ENCODE data around the gene CLRN3.

Gene CLRN3

GRCh38 chr10:127834791-127835190 lies 58.0 kb downstream of the CLRN3 start:
- DNase-seq = no peak

DNA sequence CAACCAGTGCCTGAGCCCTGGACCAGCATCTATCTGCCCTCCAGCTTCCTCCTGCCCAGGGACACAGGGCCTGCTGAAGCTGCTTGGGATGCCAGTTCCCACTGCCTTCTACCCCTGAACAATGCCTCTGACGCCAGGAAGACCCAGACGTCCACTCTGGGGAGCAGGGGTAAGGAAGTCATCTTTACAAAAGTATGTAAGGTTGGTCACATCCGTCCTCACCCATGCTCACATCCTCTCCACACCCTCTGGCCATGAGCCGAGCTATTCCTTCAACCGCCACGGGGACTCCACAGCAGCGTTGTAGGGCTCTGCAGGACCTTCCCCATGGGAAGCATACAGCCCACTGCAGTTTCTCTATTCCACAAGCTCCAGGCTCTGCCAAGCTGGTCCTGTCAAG lies 58.5 kb downstream of the CLRN3 start:
- no peak for DNase-seq

GRCh38 chr10:127833804-127834203 lies 58.9 kb downstream of the CLRN3 start:
- DNase-seq = no peak

- no peak for DNase-seq
Measured at GRCh38 chr10:127832501-127832900, 60.2 kb downstream of the CLRN3 start.

GRCh38 chr10:127830414-127830813 lies 62.3 kb downstream of the CLRN3 start:
- no peak for DNase-seq
